HG03039 (cell line): ENCODE measurements around the gene NTRK3.
"Not testable (repeated sequence)": the region's sequence is repeated elsewhere in the genome, so short reads cannot be mapped to it uniquely, and the experiment has no call there.

Experiments
- ATAC-seq: cut with Tn5 transposase; IDR thresholded peaks from one replicate; pipeline ENCODE4 v1.9.1; 2021; ENCODE audit warnings: mild to moderate bottlenecking, moderate library complexity; ENCODE audit not compliant: unreplicated experiment

NTRK3 gene

DNA sequence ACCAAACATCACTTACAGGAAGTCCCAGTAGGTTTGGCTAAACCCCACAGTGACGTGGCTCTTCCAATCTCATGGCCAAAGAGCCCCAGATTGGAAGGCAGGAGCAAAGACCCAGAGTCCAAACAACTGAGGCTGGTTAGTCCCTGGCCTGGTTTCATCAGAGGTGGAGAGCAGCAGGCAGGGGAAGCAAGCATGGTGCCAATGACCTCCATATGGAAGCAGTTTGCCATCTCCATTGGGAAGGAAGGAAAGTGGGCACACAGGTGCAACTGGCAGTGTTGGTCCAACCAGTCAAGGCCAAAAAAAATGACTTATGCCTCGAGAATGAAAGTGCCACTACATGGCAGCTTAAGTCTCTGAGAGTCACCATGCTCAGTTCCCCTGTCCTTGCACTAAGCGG lies 175.9 kb downstream of the NTRK3 start:
- ATAC-seq = no peak

DNA sequence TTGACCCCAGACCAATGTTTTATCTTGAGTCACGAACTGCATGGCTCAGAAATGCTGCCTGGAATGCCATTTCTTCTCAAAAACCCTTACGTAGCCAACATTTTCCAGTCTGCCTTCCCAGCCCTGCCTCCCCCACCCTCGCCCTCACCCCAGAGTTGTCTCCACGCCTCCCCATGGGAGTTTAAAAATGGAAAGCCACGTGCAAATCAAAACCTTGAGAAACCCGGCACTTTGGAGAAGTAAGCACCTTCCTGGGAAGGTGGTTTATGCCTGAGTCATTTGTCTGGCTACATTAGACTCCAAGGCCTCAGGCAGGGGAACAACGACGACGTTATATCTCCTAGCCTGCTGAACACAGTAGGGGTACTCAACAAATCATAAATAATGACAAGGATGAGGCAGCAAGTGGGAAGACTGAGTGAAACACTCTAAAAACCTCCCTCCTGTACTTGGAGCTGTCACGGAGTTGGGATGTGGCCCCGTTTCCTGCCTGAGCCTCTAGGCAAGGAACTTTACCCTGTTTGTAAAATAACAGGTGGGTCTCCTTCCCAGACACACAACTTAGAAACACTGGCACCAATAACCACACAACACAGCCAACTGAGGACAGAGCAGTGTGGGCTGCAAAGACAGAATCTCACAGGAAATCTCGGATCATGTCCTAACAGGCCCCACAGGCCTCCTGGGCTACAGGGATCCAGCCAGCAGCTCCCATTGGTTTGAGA lies 179.1 kb downstream of the NTRK3 start:
- ATAC-seq = no peak

DNA sequence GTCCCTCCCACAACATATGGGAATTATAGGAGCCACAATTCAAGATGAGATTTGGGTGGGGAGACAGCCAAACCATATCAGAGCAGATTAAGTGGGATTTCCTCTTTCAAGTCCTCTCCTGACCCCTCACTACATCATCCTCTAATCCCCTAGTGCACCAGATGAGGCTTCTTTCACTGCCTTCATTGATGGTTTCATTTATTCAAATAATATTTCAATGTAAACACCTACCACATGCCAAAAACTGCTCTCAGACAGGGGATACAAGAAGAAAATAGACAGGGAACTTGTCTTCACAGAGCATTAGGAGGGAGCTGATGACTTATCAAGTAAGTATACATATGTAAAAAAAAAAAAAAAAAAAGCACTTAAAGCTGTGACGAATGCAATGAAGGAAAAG lies 180.2 kb downstream of the NTRK3 start:
- no peak for ATAC-seq

DNA sequence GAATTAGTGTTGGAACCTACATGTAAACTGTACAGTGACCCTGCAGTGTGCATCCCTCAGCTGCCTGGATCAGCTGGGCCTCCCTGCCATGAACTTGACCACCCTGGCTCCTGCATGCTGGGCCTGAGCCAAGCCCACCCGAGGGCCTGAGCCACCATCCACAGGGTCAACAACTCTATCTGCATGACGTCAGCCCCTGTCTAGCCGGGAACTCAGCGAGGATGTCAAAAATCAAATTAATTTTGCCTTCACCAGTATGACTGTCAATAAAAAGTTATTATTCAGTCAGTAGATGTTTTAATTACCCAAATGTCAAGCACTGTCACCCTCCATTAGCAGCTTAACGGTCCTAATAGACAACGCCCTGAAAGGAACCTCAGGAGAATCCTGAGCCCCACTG lies 181.4 kb downstream of the NTRK3 start:
- ATAC-seq = no peak

GRCh38 chr15:88074386-88074785 lies 182.2 kb downstream of the NTRK3 start:
- ATAC-seq = no peak

- no peak for ATAC-seq
Observed at GRCh38 chr15:88073391-88073691, 183.2 kb downstream of the NTRK3 start.

DNA sequence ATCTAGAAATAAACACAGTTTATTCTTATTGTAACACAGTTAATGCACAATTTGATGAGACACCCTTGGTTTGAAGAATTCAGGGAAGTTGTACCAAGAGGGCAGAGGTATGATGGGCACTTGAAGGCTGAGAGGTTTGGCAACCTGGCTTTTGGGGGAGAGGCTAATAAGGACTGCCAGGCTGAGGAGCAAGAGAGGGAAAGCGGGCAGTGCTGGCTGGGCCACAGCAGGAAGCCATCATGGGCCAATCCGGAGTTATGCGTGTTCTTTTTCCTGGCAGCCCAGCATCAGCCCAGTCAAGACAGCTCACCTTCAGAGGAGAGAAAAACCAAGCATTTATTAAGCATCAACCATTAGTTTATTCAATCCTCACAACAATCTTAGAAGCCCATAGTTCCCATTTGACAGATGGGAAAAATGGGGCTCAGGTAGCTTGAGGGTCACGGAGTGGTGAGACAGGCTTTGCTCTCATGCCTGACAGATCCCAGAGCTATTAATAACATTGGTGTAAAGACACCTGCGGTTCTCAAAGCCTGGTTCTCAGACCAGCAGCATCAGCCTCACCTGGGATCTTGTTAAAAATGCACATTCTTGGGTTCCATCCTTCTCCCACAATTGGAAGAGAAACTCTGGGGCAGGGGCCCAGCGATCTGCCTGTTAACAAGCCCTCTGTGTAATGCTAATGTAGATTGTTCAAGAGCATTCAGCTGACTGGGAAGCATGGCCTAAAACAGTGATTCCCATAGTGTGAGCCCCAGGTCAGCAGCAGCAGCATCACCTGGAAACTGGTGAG lies 183.7 kb downstream of the NTRK3 start:
- no peak for ATAC-seq

GRCh38 chr15:88072133-88072532 lies 184.4 kb downstream of the NTRK3 start:
- ATAC-seq = not testable (repeated sequence)

DNA sequence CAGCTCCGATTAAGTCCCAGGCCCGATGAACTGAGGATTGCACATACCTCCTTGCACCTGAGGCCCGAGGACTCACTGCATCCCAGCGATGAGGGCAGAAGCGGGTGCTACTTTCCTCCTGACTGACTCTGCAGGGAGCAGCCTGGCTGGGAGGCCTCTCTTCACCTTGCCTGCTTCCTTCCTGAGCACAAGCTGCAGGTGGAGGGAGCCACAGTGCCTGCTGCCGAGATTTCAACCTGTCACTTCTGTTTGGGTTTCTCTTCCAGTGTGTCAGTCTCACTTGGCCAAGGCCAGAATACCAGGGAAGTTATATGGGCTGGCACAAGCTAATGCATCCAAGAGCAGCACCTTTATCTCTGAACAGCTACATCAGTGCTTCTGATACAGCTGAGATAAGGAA lies 185.4 kb downstream of the NTRK3 start:
- no peak for ATAC-seq

DNA sequence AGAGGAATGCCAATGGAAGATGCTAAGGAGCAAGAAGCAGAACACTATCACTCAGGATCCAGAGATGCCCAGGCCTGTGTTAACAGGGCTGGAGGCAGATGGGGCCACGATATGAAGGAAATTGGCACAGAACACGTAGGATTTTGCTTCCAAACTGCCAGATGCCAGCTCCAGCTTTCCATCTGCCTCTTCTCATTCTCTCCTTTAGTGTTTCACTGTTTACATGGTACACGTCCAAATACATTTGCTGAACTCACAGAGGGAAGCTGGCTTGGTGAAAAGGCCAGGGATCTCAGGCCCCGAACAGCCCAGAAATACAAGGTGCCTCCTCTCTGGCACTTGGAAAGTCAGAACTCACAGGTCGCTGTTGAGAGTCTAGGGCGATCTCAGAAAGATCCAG lies 187.0 kb downstream of the NTRK3 start:
- no peak for ATAC-seq

DNA sequence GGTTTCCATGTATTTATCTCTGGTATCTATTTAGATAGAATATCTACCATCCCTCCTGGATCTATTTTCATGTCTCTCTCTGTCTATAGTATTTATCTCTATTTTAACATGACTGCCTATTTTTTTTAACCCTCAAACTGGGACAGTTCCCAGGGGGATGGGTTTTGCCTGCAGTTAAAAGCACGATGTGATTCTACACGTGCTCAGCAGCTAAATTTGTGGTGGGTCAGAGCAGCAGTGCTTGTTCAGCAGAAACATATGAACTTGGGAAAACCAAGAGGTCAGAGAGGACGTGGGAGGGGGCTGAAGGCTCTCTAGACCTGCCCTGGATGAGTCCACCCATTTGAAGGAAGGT lies 189.2 kb downstream of the NTRK3 start:
- ATAC-seq = no peak

- ATAC-seq = no peak
Observed at GRCh38 chr15:88066636-88067330, 189.8 kb downstream of the NTRK3 start.

GRCh38 chr15:88061452-88061851 lies 195.1 kb downstream of the NTRK3 start:
- ATAC-seq = no peak

DNA sequence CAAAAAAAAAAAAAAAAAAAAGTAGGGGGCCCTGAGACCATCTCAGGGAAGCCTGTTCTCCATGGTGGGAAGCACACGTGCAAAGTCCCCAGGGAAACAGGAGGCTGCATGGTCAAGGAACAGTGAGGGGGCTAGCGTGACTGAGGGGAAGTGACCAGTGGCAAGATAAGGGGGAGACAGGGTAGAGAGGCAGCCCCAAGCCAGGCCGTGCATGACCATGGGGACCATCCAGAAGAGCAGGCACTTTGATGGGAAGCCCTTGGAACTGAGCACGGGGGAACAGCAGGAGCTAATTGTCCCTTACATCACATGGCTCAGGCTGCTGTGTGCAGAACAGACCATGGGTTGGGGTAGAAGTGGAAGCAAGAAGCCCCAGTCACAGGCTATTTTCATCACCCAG lies 196.2 kb downstream of the NTRK3 start:
- ATAC-seq = no peak

DNA sequence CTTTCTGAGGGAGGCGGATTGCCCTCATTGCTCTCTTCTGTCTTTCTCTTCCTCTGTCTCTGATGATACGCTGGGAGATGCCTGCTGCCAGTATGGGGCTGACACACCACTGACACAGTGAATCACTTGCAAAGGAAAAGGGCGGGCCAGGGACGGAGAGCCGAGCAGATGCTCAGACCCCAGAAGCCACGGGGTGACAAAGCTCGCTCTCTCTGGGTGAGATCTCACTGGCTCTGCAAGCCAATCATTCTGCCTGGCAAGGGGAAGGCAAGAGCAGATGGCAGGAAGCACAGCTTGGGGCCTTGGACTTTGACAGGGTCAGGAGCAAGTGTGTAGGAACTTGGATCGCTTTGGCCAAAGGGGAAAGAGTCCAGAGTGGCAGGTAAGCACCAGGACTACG lies 198.7 kb downstream of the NTRK3 start:
- no peak for ATAC-seq

DNA sequence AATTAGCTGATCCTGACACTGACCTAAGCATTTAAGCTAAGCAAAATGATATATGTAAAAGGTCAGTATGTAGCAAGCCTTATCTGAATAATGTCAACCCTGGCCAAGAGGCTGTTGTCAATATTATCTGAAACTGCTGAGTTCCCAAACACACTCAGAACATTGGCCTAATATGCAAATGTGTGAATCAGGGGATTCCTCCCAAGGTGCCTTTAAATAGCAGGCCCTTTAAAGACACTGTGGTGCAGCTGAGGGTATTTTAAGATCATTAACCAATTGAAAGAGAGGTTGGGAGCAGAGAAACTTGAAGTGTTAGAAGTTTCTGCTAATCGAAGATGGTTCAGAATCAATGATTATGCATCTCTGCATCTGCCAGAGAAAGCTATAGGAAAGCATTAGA lies 207.0 kb downstream of the NTRK3 start:
- peak; percentile 84 for ATAC-seq

- ATAC-seq = no peak
Observed at GRCh38 chr15:88048755-88049154, 207.8 kb downstream of the NTRK3 start.

- ATAC-seq = no peak
Observed at GRCh38 chr15:88048237-88048636, 208.3 kb downstream of the NTRK3 start.

DNA sequence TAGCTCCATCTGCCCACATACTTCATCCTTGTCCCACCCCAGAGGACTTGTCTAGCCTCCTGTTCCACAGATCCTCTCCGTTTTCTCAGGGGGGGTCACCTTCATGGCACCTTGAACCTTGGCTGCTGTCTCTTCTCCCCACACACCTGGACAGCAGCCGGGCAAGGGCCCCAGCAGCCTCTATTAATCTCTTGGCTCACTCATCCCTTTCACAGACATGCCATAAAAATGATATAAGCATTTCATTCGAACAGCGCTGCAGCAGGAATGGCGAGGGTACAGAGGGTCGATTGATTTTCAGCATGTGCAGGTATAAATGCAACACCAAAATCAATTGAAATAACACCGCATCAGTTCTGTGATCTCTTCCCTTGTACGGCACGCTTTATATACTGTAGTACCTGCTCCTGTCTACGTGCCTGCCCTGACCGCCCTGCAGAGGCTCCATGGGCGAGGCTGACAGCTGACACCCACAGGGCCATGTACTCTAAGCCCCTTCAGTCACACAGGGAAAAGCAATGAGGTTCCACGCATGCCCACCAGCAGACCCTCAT lies 209.9 kb downstream of the NTRK3 start:
- no peak for ATAC-seq

DNA sequence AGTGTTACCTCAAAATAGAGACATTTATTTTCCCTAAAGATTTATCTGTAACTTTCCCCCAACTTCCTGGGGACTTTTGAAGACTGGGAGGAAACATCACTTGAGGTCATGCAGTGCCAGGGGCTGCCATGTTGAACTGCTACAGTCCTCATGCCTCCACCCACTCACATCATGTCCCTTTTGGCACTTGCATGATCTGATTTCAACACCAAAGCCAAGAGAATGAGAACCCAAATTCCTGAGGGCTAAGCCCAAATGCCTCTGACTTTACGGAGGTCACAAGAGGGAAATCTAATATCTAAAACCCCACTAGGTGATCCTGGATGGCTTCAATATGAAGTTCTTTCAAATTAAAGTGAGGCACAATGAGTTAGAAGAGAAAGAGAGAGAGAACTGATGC lies 213.1 kb downstream of the NTRK3 start:
- ATAC-seq = no peak

DNA sequence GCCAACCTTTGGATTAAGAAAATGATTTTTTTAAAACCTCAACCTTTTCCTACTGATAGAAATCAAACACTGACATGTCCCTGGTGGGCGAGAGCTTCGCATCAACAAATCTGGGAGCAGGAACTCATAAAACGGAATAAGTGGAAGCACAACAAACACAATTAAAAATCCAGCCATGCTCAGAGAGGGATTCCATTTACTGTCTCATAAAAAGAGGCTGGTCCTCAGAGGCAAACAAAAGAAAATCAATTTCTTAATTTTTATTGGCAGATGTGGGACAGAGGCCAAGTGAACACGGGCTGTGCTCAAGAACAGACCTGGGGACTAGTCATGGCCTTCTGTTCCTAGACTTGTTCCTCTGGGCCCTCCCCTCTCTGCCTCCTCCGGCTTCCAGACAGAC lies 214.5 kb downstream of the NTRK3 start:
- ATAC-seq = no peak

DNA sequence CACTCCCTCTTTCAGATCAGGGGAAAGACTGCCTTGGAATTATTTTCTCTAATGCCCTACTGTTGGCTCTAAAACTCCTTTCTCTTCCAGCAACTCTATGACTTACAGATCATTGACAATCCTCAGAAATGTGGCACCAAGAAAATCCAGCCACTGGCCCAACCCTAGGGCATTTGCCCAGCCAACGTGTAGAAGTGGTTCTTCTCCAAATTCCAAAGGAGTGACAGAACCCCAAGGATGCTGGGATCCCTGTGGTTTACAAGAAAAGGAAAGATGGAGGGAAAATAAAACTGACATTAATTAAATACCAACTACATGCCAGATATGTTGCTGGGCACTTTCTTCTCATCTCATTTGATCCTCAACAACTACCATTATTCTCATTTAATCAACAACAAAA lies 216.0 kb downstream of the NTRK3 start:
- no peak for ATAC-seq
